K562 (cell line): ENCODE results near the gene HTR2A.

Source experiments
- EZH2 ChIP-seq: IDR thresholded peaks from 2 replicates; pipeline ENCODE4 v1.6.1; 2012; ENCODE audit warnings: low read depth, mild to moderate bottlenecking, inconsistent platforms, low read length, borderline replicate concordance
- NR2C2 ChIP-seq, 2 experiments: fragments of 200-800 bp in 1 of 2; sonication (Bioruptor generic) in 1 of 2; sonication (generic) in 1 of 2; formaldehyde crosslinking in 1 of 2; IDR thresholded peaks; 2 replicates each; pipeline versions ENCODE4 v1.6.1 to v1.8.0; 2016 to 2022; ENCODE audit warnings: mild to moderate bottlenecking in 1 of 2, missing compliant biosample characterization in 1 of 2, missing genetic modification characterization in 1 of 2, missing genetic modification reagents in 1 of 2
- PREB ChIP-seq: sonication (generic); formaldehyde crosslinking; IDR thresholded peaks from 2 replicates; pipeline ENCODE4 v1.8.1; 2023; ENCODE audit warnings: mild to moderate bottlenecking, missing genetic modification reagents
- RFX1 ChIP-seq: fragments of 450-650 bp; IDR thresholded peaks from 2 replicates; pipeline ENCODE4 v1.6.1; 2016; ENCODE audit warnings: mild to moderate bottlenecking, moderate library complexity

GRCh38 chr13:46908501-46908900, 11.6 kb upstream of the HTR2A start:
- TF ChIP-seq RFX1 = no peak
- TF ChIP-seq PREB = no peak
- TF ChIP-seq NR2C2 (CRISPR knock-in tag; IDR thresholded peaks at IDR 0.05) = no peak
- TF ChIP-seq NR2C2 (tag; IDR thresholded peaks at IDR 0.05) = no peak
- TF ChIP-seq EZH2 = no peak
